Stimulated activated CD4-positive, alpha-beta T cell treated with anti-CD3 and anti-CD28 coated beads, Interleukin-15, amount 100 ng/mL, for 48 hours (primary cell): ENCODE measurements around the gene SCYL3.
"Not testable (repeated sequence)": the region's sequence is repeated elsewhere in the genome, so short reads cannot be mapped to it uniquely, and the experiment has no call there.

Experiments used
- DNase-seq, 2 donors: peaks; one replicate each; pipeline ENCODE4 v3.0.0-alpha.2; 2020; ENCODE audit warnings: low read depth in 2 of 2

Gene SCYL3, protein sequence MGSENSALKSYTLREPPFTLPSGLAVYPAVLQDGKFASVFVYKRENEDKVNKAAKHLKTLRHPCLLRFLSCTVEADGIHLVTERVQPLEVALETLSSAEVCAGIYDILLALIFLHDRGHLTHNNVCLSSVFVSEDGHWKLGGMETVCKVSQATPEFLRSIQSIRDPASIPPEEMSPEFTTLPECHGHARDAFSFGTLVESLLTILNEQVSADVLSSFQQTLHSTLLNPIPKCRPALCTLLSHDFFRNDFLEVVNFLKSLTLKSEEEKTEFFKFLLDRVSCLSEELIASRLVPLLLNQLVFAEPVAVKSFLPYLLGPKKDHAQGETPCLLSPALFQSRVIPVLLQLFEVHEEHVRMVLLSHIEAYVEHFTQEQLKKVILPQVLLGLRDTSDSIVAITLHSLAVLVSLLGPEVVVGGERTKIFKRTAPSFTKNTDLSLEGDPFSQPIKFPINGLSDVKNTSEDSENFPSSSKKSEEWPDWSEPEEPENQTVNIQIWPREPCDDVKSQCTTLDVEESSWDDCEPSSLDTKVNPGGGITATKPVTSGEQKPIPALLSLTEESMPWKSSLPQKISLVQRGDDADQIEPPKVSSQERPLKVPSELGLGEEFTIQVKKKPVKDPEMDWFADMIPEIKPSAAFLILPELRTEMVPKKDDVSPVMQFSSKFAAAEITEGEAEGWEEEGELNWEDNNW

DNA sequence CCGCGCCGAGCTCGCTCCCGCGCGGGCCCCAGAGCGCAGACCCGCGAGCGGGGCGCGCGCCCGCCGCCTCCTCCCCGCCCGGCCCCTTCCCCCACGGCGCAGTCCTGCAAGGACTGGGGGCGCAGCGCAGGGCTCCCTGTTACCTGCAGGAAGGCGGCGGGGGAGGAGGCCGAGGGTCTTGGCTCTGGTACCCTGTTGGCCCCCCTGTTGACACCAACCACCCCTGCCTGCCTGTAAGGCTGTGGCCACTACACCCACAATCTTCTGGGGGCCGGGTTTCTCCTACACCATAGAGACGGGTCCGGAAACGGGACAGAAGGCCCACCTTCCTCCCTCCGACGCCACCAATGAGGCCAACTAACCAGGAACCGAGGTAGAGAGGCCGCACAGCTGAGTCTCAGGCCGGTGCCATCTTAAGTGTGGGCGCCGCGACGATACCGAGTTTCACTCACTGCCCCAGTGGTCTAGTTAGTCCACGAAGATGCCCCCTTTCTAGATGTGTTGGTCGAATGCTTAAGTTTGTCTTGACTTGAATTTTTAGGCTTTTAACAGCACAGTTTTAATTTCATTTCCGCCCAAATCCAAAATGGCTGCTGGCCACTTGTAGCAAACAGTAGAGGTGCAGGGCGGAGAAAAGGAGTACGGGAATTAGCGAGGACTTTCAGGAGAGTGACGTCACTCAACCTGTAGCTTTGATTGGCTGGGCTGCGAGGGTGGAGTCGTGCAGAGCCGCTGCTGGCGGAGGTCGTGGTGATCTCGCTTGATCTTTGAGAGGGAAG lies at the start of gene SCYL3:
TSS of gene SCYL3 (minus strand) at position 252 of the 779 bp plus-strand sequence. CDS start 5,056 bp downstream, outside the sequence.
- peak; percentile 81 to 87 for DNase-seq

DNA sequence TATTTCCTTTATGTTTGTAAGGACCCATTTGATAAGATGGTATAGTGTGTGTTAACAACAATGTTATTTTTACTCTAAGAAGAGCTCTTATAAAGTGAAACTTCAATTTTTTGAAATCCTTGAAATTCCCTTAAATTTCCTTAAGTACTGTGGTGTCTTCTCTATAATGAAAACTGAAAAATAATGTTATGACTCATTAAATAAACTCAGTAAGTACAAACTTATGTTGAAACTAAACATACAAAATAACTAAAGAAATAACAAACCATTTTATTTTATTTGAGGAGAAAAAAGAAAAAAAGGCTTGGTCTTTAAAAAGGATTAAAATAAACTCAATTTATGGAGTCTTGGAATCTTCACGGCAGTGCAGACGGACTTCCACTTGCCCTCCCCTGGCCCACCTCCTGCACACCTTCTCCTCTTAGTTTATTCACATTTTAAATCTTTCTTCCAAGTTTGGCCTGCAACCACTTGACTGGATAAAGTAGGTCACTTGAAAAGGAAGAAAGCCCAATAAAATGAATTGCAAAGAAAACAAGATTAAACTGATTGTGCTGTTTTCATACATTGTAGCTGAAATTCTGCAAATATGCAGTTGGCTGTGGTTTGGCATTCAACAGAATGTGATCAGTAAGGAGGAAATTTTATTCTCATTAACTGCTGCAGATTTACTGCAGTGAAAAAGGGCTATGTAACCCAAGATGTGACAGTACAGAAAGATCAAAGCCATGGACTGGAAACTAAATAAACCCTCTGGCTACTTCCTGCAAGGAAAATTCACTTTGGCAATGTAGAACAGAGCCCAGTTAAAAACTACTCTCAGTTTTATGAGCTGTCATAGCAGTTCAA lies 48.5 kb upstream of the SCYL3 start:
- DNase-seq = no peak

DNA sequence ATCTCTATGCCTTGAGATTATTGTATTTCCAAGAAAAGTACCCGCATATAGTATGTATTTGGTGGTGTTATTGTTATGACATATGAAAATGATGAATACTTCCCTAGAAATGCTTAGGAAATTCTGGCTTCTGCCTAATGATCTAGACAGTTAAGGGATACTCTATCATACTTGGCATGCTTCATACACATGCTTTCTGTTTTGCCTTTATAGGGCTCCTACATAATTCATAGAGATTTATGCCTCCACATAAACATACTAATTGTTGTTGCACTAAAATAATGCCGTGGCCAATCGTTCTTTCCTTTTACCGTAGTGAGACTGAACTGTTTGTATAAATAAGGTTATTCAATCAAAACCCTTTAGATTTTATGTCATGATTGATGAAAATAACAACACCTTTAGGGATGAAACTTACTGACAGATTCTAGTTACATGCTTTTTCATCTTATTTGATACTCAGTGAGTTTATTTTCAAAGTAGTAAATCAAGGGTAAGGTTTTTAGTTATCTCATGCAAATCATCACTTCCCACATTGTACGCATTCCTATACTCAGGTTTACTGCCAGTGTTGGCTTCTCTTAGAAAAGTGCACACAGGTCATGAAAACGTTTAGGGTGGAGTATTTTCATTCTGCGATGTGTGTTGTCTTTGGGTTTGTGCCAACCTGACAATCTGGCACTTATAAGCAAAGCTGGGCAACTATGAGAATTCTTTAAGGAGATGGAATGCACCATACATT lies 40.5 kb upstream of the SCYL3 start:
- no peak for DNase-seq

DNA sequence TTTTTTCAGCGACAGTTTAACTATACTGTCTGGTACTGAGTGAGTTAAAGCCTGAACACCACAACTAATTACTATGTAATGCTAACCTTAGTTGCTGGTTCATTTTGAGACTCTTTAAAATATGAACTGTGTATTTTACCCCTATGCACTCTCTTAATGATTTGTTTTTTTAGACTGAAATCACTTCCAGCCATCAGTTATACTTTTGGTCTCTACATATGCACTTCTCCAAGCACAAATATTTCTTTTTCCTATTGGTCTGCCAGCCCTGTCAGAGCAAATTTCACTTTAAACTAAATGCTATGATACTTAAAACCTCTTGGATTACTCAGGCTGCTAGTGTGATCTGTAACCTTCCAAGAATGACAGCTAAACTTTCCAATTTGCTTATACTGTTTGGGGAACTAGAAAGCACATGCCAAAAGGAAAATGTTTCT lies 38.1 kb upstream of the SCYL3 start:
- no peak for DNase-seq

DNA sequence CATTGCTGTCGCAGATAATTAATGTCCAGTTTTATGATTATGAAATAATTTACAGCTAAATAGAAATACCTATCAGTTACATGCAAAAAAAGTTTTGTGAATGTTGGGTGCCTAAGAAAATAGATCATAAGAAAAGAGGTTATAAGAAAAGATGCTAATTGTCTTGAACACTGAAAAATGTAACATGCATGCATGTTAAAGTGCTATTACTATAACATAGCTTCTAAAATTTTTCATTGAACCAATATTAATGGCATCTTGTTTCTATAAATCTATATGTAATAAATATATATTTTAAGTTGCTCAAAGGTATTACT lies 35.5 kb upstream of the SCYL3 start:
- no peak for DNase-seq

DNA sequence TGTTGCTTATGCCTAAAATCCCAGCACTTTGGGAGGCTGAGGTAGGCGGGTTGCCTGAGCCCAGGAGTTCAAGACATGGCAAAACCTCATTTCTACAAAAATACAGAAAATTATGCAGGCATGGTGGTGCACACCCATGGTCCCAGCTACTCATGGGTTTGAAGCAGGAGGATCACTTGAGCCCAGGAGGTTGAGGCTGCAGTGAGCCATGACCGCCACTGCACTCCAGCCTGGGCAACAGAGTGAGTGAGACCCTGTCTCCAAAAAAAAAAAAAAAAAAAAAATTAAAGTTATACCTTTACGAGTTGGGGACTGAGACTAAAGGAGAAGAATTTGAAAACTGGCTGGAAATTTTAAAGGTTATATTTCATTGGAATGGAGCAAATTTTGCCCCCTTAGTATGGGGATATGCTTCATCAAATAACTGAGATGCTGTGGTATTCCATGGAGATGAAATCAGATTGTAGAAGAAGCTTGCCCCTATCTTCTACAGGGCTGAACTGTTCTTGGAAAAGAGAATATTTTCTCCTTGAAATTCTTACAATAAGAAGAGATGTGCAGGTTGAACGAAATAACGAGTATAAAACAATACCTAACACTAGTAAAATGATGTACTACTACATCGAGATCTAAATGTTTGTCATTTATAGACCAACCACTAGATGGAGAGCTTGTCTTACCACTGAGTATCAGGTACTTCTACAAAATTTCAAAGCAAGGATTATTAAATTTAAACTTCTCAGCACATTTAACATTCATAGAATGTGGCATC lies 34.9 kb upstream of the SCYL3 start:
- DNase-seq = no peak

DNA sequence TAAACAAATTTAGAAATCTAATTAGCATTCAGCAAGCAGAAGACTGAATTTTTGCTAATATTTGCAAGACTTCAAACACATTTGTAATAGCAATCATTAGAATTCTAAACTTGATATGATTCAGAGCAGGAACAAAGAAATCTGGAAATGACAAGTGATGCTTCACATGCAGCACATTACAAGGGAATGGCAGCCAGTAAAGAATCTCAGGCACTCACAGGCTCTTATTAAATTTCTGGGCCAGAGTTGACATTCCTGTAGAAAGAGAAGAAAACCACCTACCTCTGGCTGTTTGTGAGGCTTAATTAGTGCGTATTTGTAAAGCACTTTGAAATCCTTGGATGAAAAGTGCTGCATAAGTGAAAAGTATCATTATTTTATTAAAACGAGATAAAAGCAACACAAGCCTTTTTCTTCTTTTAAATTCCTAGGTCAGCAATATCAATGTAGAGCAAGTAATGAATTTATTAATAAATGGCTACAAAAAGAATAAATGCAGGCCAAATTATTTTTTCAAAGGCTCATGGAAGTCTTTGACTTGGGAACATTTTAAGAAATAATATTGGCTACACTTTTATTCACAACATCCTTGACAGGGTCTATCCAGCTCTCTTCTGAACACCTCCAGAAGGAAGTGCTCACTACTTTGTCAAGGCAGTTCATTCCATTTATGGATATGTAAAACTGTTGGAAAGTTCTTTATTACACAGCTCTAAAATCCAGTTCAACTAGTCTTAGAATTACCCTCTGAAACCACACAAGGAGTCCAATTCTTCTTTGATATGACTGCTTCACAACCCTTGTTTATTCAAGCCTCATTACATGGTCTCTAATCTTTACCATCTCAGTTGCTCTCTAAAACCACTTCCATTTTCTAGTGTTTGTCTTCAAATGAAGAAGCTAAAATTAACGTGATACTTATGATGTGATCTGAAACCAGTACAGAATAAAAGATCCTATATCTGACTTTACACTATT lies 32.1 kb upstream of the SCYL3 start:
- no peak for DNase-seq

DNA sequence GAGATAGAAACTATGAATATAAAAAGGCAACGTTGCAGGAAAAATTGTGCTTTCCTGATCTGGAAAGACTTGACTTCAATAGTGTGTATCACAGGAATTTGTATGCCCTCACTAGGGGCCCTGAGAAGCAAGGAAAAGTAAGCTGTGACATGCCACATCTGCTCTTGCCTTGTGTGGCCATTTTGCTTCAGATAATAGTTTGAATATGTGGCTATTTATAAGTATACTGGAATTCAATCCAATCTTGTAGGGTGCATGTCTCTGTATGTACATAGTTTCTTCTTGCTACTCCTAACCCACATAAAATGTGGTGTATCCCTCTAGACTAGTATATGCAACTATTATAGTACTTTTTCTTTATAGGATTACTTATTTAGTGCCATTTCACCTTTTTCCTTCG lies 31.1 kb upstream of the SCYL3 start:
- no peak for DNase-seq

DNA sequence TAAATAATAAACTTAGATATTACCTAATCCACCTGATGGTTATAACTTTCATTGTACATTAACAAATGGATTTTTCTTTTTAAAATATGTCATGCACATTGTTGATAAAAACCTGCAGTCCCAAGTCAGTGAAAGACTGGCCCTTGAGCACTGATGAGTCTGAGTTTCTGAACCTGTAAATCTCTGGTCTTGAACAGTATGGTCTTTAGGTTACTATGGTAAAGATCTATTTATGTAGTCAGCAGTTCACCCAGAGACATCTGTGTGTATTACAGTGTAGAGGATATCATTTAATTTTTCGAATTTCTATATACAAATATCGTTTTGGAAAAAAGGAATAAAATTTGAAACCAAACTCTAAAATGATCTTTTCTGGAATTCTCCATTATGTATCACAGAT lies 30.4 kb upstream of the SCYL3 start:
- DNase-seq = no peak

DNA sequence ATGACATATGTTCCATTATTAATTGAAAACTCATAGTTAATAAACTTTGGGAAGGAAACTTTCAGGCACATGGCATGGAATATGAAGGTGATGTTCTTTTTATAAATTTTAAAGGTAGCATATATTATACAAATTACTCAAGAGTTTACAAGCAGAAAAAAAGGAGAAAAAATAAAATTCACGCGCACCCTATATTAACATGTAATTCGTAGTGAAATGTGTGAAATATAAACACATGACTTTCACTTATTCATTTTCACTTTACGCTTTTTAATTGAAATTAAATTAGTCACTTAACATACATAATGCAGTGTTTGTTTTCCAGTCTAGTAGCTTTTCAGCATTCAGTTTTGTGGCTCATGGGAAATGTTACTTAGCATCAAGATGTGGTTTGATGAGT lies 27.4 kb upstream of the SCYL3 start:
- DNase-seq = no peak

DNA sequence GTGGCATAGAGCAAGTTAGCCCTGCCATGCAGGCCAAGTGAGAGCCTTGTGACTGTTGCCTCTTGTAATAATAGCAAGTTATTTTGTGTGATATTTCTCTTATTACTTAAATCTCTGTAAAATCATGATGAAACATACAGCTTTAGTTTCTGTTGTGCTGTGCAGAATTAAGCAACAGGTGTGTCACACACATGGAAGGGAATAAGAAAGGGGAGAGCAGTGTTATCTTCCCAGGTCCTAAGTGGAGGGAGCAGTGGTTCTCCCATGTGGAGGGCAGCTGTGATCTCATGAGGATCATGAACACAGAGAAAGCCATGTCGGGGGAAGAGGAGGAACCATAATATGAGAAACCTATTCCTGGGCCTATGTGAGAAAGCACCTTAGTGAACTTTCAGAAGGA lies 25.2 kb upstream of the SCYL3 start:
- DNase-seq = no peak

DNA sequence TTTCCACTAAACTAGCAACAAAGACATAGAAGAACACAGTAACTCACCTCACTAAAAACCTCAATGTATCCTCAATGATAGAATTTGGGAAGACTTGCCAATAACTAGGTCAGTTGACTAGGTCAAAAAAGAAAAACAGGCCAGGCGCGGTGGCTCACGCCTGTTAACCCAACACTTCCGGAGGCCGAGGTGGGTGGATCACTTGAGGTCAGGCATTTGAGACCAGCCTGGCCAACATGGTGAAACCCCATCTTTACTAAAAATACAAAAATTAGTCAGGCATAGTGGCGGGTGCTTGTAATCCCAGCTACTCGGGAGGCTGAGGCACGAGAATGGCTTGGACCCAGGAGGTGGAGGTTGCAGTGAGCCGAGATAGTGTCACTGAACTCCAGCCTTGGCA lies 24.5 kb upstream of the SCYL3 start:
- not testable (repeated sequence) for DNase-seq

DNA sequence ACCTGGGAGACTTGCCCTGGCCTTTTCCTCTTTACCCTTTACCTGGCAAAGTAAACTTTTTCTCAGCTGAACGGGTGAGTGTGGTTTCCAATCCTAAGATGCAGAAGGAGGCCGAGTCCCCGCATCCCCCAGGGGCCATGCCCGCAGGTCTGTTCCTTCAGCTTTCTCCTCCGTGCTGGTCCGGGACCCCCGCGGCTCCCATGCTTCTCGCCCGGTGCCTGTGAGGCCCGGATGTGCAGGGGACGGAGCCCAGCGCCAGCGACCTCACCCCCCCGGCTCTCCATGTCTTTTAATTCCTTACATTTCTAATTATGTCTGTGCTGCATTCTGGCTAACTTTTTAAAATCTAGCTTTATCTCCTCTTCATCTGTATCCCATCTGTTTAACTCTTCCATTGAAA lies 21.5 kb upstream of the SCYL3 start:
- DNase-seq = no peak

DNA sequence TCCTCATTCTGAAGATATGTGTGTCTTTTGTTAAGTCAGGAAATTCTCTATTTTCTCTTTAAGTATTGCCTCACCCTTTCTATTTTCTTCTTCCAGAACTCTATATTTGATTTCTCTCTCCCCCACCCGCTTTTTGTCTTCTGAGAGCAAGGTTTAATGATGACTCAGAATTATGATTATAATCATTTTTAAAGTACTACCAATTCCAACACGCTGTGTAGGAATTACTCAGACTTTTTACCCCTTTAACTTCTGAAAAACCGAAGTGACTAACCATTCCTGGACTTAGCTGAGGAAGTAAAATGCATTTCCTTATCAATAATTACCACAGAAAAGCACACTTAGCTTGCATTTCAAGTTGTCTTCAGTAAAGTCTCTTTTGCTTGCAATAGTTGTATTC lies 20.8 kb upstream of the SCYL3 start:
- DNase-seq = no peak

DNA sequence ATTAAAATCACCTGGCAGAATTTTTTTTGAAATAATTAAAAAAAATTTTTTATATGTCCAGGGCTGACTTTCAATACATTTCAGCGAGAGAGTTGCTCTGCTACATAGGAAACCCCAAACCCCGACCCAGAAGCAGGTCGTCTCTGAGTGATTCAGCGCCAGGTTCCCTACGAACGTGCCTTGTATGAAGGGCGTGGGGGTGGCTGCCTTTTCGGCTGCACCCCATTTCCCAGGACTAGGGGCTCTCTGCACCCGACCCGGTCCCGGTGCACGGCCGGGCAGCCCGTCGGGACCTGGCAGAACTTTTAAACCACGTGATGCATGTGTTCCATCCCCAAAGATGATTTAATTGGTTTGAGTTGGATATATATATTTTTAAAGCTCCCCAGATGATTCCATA lies 15.8 kb upstream of the SCYL3 start:
- no peak for DNase-seq

DNA sequence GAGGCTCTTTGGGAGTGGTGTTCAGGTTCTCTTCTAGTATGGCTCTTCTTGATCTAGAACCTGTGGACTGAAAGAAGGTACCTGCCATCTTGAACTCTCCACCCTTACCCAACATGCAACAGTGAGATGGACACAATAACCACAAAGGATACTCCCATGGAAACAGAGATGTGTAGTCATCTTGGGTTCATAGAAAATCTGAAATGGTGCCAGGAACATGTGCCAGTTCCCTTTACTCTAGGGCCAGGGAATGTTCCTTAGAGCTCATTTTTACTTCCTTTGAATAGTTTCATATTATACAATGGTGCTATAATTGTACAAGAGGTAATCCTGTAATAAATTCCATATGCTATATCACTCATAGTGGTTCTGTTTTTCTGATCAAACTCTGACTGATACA lies 13.2 kb upstream of the SCYL3 start:
- no peak for DNase-seq

DNA sequence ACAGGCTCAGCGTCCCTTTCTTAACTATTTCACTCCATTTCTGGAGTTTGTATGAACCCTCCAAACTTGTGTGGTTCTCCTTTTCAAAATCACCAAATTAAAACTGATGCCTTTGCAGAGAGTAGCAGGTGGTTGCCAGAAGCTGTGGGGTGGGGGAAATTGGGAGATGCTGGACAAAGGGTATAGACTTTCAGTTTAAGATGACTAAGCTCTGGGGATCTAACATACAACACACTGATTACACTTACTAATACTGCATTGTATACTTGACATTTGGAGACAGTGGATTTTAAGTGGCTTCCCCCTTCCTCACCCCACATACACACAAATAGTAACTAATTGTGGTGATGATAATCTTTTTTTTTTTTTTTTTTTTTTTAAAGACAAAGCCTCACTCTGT lies 11.1 kb upstream of the SCYL3 start:
- DNase-seq = no peak

DNA sequence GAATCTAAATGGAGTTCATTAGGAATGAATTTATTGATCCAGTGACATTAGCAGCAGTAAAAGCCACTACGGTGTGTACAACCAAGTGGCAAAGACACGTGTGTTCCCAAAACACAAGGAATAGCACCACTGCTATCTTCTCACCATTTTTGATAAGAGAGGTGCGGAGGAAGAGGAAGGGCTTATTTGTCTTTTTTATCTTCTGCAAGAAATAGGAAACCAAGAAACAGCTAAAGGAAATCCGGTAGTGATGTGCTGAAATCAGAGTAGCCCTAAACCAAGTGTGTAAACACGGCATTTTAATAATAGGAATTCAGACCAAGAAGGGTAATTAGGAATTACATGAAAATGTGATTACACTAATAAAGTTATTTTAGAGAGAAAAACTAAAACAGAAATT lies 9.1 kb upstream of the SCYL3 start:
- no peak for DNase-seq

DNA sequence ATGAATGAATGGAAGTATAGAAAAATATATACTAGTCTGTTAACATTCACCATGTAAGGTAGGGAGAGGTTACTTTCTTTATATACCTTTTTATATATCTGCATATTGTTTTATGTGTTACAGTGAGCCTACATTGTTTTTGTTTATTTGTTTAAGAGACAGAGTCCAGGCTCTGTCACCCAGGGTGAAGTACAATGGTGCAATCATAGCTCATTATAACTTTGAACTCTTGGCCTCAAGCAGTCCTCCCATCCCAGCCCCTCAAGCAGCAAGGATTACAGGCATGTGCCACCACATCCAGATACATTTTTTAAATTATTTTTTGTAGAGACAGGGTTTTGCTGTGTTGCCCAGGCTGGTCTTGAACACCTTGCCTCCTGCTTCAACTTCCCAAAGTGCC lies 7.4 kb upstream of the SCYL3 start:
- DNase-seq = no peak
